ENCODE results near the gene SDK1. TPM values are rescaled to one million over a fixed set of nuclear protein-coding genes. Genes with fewer than 3 reads are reported as not detected.

SDK1 gene
- total and polyA plus RNA-seq, 12 donors = 1.0 to 5.3 (median 3.2) TPM

DNA sequence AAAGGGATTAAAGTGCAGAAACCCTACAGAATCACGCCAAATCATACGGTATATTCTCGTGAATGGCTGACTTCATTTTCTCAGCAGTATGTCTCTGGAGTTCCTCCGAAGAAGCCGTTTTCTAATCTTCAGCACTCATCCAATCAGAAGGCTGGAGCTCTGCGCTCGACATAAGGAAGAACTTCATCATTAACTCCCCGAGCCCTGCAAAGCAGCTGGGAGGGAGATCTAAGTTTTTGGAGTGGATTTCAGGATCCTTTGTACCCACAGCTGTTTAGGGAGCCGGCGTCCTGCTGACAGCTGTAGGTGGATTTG, 40.7 kb upstream of the SDK1 start:
- ATAC-seq (peak in 6 of 8 donors; percentile 56 to 79 (median 73)), DNase-seq (no peak)
- H3K27ac ChIP-seq = peak overlapping the region in 3 of 10 donors; percentile 22 to 65 (median 62)
- WGBS, 2 donors = 47 to 60% methylated on average over 10 of the region's 10 CpGs
- H3K27me3 ChIP-seq = peaks cover 0 to 7% (median 3%) of the 10 kb centered on the region in 7 donors
- intact Hi-C loops (cut with DNase I) = no loop called here
- no peaks in the 10 kb centered on the region for H3K4me1 ChIP-seq
- H3K9me3 ChIP-seq = no peaks in the 10 kb centered on the region
- H3K4me3 ChIP-seq = peak overlapping the region in 9 of 10 donors; percentile 25 to 51 (median 49)
- TF ChIP-seq, protein P1, sequence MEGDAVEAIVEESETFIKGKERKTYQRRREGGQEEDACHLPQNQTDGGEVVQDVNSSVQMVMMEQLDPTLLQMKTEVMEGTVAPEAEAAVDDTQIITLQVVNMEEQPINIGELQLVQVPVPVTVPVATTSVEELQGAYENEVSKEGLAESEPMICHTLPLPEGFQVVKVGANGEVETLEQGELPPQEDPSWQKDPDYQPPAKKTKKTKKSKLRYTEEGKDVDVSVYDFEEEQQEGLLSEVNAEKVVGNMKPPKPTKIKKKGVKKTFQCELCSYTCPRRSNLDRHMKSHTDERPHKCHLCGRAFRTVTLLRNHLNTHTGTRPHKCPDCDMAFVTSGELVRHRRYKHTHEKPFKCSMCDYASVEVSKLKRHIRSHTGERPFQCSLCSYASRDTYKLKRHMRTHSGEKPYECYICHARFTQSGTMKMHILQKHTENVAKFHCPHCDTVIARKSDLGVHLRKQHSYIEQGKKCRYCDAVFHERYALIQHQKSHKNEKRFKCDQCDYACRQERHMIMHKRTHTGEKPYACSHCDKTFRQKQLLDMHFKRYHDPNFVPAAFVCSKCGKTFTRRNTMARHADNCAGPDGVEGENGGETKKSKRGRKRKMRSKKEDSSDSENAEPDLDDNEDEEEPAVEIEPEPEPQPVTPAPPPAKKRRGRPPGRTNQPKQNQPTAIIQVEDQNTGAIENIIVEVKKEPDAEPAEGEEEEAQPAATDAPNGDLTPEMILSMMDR (IDR thresholded peaks at IDR 0.05) = no peak
- no peaks in the 10 kb centered on the region for H3K36me3 ChIP-seq

DNA sequence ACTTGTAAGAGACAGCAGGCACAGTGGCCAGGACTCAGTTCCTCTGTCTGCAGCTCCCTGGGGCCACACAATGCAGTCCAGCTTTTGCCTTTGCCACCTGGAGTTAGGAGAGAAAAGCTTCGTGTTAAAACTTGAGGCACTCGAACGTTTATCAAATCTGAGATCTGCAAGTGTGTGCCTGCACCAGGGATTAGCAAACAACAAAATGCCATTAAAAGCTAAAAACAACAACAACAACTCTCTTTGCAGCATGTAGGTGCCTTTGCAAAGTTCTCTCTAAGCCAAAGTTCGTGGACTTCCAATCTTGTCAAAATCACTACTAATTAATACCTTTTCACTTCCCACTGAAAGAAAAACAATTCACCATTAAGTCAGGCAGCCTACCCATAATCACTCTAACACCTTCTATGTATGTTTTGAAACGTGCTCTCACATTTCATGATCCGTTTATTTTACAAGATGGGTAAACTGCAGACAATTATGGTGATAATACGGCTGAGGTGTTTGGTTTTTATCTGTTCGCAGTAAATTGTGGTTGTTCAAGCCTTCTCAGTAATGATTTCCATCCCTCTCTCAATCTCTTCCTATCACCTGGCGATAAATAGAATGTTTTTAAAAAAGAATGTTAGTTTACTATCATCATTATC, 36.2 kb upstream of the SDK1 start:
- WGBS, 2 donors = 50 to 65% methylated on average over 9 of the region's 9 CpGs
- Histone ChIP-seq H3K27ac (no peak overlapping the region), H3K4me3 (no peak overlapping the region), H3K9me3 (no peaks in the 10 kb centered on the region), H3K36me3 (no peaks in the 10 kb centered on the region), H3K4me1 (no peaks in the 10 kb centered on the region), H3K27me3 (peaks cover 0 to 13% (median 8%) of the 10 kb centered on the region in 7 donors)
- no peak for DNase-seq
- TF ChIP-seq, protein P1 (IDR thresholded peaks at IDR 0.05) = no peak
- ATAC-seq = no peak
- intact Hi-C loops (cut with DNase I) = no loop called here

DNA sequence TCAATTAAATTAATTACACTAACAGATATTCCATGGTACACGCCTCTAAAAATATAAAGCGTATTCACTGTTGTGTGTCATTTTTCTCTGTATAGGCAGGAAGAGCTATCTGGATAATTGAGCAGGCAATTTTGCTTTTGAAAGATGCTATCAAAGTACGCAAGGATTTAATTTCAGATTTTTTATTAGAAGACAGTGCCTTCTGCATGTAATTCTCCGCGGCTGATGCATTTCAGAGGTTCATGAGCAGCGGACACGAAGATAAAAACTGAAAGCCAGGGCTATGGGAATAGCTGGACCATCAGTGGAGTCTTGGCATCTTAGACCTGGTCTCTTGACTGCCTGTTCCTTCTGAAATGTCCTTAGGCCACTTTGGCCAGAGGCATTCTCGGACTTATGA, 35.7 kb upstream of the SDK1 start:
- DNase-seq (no peak), ATAC-seq (no peak)
- Histone ChIP-seq H3K27ac (no peak overlapping the region), H3K9me3 (no peaks in the 10 kb centered on the region), H3K4me1 (no peaks in the 10 kb centered on the region), H3K4me3 (no peak overlapping the region), H3K36me3 (no peaks in the 10 kb centered on the region), H3K27me3 (peaks cover 0 to 13% (median 8%) of the 10 kb centered on the region in 7 donors)
- TF ChIP-seq, protein P1 (IDR thresholded peaks at IDR 0.05) = no peak
- intact Hi-C loops (cut with DNase I) = no loop called here
- 85 to 91% methylated on average over 8 of the region's 8 CpGs for WGBS, 2 donors

DNA sequence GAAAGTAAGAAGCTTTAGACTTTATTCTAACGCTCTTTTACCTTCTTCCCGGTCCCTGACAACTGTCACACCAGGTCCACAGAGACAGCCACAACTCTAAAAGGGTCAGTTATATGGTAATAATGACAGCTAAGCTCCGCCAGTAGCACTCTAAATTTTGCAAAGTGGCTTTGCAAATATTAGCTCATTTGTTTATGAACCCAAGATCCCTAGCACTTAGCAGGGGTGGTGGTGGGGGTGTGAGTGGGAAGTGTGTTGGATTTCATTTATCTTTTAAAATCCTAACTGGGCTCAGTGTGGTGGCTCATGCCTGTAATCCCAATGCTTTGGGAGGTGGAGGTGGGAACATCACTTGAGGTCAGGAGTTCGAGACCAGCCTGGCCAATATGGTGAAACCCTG, 34.8 kb upstream of the SDK1 start:
- H3K4me1 ChIP-seq = no peaks in the 10 kb centered on the region
- peaks cover 0 to 13% (median 8%) of the 10 kb centered on the region in 7 donors for H3K27me3 ChIP-seq
- no peak overlapping the region for H3K4me3 ChIP-seq
- 70 to 79% methylated on average over 4 of the region's 4 CpGs for WGBS, 2 donors
- intact Hi-C loops (cut with DNase I) = no loop called here
- no peak overlapping the region for H3K27ac ChIP-seq
- ATAC-seq (no peak), DNase-seq (no peak)
- H3K9me3 ChIP-seq = peaks cover 0 to 4% (median 0%) of the 10 kb centered on the region in 11 donors
- H3K36me3 ChIP-seq = no peaks in the 10 kb centered on the region
- TF ChIP-seq, protein P1 (IDR thresholded peaks at IDR 0.05) = no peak

Data from heart right ventricle (tissue), 16 donors.